Forelimb muscle (tissue), 1 donor: ENCODE results near the gene TMEM128. TPM values are rescaled to one million over a fixed set of nuclear protein-coding genes. Genes with fewer than 3 reads are reported as not detected.
"Not testable (repeated sequence)": the region's sequence is repeated elsewhere in the genome, so short reads cannot be mapped to it uniquely, and the experiment has no call there.

Experiments used
- DNase-seq: peaks from one replicate; pipeline ENCODE4 v3.0.0-alpha.2; 2013; ENCODE audit warnings: low read depth
- polyA plus RNA-seq: library from polyadenylated mRNA; unstranded; fragments of 120-200 nt; gene quantifications from one replicate; pipeline ENCODE4 v1.2.1, GENCODE V29; 2013; ENCODE audit not compliant: insufficient read length

The TMEM128 gene
- polyA plus RNA-seq, 1 donor: 18.6 TPM

DNA sequence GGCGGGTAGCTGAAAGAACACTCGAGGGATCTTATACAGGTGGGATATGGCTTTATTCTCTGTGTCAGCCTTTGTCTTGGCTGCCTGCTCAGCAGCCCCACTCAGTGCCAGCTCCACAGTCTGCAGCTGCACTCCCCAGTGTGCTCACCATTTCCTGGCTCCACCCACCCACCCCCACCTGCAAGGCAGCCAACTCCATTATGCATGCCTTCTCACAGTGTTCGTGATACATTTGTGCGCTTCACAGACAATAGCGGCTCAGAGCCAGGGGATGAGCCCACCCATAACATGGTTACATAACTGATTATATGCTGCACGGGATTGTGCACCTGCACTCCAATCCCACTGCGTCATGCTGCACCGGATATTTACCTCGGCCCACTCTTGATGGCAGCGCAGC, 8.8 kb upstream of the TMEM128 start:
- no peak for DNase-seq

DNA sequence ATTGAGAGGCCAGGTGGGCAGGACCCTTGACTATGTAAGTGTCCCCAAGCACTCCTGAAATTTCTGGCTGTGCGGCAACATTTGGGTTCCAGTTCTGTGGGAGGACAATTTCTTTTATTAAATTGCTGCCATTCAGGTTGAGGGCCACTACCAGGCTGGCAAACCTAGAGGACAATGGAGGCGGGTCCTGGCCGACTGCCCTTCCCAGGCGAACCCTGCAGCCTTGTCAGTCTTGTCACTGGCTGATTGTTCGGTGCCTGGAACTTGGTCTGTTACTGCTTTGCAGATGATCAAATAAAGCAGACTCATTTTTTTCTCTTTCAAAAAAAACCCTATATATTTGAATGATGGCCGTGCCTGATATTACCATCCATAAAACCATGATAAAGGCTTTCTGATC, 6.6 kb upstream of the TMEM128 start:
- DNase-seq: no peak

DNA sequence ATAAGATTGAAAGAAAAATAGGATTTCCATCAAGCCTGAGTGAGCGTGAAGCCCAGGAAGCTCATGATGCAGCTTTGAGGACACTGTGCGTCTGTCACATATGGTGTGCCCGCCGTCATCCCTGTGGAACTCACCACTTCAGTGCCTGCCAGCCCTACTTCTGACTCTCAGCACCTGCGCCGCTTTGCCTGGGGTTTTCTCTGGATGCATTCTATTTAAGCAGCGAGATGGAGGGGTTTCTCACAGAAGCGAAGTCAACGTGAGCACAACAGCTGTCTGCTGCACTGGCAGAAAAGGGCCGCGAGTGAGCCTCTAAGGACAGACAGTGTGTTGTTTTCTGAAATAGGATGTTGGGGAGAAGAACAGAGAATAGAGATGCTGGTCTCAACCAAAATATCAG, 6.2 kb upstream of the TMEM128 start:
- DNase-seq: no peak

DNA sequence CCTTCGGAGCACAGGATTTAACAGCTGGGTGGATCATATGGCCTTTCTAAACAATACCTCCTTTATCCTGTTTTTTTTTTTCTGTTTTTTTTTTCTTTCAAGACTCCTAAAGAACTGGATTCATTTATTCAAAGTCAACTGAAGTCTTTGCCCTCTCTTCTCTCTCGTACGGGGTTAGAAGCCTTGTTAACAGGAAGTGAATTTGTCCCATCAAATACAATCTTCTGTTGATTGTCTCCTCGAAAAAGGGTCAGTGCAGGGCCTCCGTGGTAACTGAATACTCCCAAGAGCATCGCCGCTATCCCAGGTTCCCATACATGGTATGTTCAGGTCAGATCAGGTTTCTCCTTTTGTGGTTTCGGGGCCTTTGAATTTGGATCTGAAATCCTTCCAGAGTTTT, 1.8 kb upstream of the TMEM128 start:
- no peak for DNase-seq

DNA sequence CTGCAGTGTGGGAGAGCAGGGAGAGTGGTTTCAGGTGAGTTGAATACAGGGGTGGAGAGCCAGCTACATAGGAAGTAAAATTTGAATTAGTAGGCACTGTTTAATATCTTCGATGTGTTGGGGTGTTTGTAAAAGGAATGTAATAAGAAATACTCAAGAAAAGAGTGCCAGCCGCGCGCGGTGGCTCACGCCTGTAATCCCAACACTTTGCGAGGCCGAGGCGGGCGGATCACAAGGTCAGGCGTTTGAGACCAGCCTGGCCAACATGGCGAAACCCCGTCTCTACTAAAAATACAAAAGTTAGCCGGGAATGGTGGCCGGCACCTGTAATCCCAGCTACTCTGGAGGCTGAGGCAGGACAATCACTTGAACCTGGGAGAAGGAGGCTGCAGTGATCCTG, 1.3 kb upstream of the TMEM128 start:
- DNase-seq: not testable (repeated sequence)

DNA sequence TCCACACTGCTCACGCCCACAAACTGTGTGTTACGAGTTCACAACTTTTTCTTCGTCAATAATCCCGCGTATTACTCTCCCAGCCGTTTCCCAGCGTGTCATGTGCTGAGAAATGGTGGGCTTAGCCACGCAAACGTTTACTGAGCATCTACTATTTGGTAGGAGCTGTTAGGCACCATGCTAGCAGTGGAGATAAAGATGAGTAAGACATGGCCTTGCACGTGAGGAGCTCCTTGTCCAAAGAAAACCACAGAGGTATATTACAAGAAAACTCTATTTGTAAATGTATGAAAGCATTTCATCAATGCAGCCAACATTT, 821 bp upstream of the TMEM128 start:
- no peak for DNase-seq

DNA sequence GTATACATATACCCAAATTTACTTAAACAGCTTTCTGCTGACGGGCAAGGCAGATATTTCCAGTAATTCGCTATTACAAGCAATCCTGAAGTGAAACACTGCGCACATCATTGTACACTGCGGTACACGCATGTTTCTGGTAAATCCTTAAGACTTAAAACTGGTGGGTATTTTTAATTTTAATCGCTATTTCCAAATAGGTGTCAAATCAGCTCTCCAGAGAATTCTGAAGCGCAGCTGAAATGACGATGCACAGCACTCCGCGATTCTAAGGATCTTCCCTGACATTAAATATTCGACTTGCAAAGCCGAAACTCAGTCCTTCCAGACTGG, 361 bp downstream of the TMEM128 start:
- DNase-seq: no peak

DNA sequence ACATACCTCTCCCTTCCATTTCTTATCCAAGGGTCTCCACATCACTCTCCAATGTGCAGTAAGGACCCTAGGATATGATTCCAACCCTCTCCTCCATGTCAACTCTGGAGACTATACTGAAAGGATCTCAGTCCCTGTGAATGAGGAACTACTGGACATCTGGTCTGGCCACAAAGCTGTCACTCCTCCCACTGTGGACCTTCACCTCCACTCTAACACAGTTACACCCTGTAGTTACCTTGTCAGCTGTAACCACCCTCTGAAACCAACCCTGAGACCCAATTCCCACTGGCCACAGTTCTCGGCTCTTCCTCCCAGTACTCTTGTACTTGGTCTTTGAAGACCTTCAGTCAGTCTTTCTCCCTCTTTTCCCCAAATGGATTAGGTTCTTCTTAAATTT, 2.9 kb downstream of the TMEM128 start:
- no peak for DNase-seq

DNA sequence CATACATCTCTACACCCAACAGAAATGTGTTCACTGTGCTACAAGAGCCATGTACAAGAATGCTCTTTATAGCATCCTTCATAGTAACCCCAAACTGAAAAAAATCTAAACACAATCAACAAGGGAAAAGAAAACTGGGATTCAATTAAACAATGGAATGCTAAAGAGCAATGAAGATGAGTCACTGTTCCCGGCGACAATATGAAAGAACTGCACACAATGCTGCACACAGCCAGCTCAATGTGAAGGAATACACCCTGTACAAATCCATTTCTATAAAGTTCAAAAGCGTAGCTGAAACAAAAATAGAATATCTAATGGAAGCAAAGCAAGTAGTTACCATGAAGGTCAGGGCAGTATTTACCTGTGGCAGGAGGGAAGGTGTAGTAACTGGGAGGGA, 8.5 kb downstream of the TMEM128 start:
- not testable (repeated sequence) for DNase-seq

DNA sequence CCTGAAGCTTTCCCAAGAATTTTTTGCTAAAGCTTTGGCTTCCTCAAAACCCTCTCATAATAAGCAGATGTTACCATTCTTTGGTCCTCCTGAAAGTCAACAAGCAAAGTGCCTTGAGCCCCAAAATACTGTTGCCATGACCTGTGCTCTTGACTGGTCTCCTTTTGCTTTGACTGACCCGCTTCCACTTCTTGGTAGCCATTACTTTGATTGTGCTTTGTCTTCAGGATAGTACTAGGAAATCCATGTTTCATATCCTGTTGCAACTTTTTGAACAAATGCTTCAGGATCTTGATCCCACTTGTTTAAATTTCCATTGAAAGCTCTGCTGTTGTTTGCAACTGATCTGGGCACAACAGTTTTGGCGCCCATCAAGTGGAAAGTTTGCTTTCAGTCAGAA, 14.4 kb downstream of the TMEM128 start:
- DNase-seq: no peak

DNA sequence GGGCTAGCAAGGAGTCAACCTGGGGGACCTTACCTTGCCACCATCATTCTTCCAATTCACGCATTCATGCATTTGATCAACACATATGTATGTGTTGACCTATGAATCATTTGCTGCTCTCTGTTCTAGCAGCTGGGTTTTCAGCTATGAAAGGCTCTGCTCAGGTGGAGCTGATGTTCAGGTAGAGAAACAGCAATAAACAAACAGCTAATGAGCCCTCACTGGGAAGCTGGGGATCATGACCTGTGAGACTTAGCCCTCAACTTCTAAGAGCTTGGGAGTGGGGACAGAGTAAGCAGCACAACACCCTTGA, 19.7 kb downstream of the TMEM128 start:
- no peak for DNase-seq

DNA sequence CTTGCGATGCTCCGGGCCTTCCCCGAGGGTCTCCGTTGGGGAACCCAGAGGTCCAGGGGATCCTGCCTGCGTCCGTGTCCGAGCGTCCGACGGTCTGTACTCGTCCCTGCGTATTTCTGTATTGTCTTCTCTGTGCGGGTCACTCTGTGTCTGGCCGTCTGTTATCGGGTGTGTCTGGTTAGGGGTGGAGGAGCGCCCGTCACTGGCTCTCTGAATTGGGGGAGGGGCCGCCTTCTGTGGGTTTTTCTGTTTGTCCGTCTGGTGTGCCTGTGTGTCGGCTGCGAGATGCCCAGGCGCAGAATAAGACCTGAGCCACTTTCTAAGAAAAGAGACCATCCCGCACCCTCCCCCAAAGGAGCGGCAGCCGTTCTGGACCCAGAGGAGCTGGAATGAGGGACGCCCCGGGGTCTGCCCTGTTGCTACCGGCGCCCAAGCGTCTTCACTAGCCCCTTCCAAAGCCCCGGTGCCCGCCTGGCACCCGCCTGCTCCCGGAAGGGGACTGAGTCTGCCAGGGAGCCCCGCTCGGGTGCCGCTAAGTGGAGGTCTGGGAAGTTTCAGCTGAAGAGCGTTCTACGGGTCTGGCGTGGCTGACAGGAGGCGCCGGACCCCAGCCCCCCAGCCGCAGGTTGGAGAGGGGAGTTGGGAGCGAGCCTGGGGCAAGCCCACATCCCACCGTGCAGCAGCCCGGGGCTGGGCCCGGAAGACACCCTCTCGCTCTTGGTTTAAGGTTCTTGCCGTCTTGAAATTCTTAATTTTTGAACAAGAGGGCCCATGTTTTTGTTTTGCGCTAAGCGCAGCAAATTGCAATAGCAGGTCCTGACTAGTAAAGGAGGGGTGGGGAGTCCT, 20.3 kb downstream of the TMEM128 start:
- DNase-seq: no peak

DNA sequence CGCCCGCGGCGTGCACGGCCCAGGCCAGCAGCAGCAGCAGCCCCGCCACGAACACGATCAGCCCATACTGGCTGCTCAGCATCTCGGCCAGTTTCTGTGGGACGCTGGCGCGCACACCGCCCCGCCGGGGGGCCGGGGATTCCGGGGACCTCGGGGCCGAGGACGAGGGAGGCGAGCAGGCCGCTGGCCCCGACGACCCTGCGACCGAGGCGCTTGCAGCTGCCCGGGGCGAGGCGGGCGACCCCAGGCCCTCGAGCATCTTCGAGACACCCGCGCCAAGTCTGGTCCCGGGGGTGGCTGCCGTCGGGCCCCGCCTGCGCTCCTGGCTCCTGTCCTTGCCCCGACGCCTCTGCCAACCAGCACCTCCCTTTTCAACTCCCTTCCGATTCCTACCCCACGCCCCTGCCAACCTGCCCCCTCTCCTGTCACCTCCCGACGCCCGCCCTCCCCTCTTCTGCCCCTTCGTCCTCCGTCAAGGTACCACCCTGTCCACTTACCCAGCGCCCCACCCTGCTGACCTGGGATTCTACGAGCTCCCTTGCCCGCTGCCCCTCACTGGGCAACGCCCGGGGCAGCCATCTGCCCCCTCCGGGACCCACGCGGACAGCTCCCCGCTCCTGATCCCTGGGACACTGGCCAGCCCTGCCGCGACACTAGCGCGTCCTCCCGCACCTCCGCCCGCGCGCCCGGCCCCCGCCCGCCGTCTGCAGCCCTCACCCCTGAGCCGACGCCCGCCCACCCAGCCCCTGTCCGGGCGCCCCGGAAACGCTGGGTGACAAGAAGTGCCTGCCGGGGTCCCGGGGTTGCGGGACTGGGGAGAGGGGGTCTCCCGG, 21.2 kb downstream of the TMEM128 start, which contains the start of gene OTOP1:
Gene OTOP1, minus strand, starts transcription at position 324 of the 833 bp plus-strand sequence. Its CDS starts 65 bp downstream, at position 259.
- no peak for DNase-seq

DNA sequence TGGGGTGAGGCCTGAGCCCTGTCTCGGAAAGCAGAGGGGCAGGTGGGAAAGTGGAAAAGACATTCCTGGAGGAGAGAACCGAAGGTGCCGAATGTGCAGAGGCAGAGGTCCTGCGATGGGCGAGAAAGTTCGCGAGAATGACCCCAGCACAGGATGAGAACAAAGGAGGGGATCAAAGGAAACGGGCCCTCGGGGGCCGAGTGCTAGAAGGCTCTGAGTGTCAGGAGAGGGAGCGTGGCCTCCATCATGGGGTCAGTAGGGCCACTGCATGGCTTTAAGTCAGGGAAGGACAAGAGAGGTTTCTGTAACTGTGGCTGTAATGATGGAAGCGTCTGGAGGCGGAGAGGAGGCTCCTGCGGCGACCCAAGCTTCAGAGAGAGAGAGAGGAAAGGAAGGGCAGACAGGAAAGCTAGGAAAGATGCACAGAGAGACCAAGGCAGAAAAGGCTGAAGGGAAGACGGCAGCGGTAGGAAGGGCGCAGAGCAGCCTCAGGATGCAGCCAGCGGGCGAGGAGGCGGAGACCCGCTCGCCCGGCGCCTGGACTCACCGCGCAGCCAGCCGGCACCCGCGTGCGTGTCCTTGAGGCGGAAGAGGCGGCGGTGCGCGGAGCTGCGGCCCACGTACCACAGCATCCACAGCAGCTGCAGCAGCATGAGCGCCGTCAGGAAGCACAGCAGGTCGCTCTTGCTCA, 22.0 kb downstream of the TMEM128 start:
- no peak for DNase-seq

DNA sequence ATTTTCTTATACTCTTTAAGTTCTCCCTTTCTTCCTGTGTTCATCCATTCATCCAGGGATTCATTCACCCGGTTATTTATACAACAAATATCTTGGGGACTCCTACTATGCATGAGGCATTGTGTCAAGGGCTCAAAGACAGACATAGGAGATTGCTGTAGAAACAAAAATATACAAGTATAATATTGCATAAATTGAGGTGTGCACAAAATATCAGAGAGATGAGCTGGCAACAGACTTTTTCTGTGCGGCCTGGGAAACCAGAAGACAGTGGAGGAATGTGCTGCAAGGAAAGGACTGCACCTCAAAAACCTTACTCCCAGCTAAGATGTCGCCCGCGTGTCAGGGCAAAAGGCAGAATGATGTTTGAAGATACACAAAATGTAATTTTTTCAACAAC, 30.9 kb downstream of the TMEM128 start:
- DNase-seq: no peak

DNA sequence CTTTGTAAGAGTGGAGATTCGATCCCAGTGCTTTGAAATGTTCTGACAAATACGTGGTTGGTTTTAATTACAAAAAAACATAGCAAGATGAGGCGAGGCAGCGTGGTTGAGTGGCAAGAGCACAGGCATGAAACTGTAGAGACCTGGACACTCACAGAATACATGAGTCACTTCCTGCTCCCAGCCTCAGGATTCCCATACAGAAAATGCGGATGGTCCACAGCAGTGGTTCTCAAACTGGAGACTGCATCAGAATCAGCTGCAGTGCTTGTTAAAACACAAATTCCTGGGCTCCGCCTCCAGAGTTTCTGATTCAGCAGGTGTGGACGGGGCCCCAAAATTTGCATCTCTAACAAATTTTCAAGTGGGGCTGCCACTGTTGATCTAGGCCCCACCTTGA, 31.4 kb downstream of the TMEM128 start:
- DNase-seq: no peak

DNA sequence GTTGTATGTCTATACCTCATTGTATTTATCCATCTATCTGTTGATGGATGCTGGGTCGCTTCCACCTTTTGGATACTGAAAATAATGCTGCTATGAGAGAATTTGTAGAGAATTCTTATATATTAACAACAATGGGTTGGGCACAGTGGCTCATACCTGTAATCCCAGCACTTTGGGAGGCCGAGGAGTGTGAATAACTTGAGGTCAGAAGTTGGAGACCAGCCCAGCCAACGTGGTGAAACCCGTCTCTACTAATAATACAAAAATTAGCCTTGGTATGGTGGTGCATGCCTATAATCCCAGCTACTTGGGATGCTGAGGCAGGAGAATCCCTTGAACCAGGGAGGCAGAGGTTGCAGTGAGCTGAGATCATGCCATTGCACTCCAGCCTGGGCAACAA, 34.3 kb downstream of the TMEM128 start:
- DNase-seq: not testable (repeated sequence)

DNA sequence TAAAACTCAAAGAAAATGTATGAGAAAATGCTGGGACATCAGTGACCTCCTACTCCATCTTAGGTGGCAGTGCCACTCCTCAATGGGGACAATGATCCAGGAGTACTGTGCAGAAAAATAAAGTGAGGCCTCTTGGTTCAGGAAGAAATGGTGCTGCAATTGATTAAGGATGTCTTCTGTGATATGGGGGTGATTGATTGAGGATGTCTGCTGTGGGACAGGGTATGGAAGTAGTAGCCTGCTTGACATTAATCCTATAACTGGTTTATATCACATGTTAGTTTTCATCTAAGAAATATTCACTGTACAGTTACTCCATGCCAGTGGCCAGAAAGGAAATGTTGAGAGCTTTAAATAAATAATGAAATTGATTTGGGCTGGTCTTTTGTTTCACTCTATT, 41.8 kb downstream of the TMEM128 start:
- DNase-seq: no peak

DNA sequence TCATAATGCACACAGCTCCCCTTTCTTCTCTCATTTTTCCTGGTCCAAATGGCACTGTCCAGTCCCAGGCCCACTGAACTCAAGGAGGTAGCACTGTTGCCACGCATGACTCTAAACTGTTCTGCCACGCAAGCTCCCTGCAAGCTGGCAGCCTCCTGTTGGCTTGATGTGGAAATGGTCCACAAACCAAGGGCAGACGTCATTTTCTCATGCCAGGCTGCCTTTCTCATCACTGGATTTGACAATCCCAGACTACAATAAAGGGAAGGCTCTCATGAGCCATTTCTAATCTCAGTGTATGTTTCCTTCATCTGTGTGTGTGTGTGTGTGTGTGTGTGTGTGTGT, 43.6 kb downstream of the TMEM128 start:
- no peak for DNase-seq

DNA sequence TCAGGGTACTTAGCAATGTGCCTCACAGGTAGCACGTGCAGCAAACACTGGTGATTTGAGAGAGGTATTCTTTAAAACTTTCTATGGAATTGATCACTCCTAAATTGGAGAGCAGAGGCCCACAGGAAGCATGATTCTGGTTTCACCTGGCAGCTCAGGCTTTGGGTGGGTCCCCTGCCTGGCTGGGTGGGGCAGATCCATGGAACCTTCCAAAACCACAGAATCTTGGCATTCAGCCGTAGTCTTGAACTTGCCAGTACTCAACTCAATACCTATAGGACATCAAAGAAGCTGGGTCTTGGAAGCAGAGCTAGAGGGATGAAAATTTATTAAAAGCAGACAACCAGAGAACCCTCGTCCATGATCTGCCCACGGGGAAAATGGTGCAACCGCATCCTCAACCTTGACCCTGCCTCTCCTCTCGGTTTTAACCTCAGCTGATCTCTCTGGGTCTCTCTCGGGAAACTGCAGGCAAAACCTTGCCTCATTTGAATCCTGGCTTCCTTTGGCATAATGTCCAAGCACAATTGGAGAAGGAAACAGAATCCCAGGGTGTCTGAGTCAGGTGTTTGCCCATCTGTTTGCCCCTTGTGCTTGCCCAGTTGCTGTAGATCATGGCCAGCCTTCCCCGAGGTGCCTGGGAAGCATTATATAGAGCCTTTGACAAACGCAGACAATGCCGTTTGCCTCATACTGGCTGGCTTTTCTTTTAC, 44.2 kb downstream of the TMEM128 start:
- DNase-seq: no peak

DNA sequence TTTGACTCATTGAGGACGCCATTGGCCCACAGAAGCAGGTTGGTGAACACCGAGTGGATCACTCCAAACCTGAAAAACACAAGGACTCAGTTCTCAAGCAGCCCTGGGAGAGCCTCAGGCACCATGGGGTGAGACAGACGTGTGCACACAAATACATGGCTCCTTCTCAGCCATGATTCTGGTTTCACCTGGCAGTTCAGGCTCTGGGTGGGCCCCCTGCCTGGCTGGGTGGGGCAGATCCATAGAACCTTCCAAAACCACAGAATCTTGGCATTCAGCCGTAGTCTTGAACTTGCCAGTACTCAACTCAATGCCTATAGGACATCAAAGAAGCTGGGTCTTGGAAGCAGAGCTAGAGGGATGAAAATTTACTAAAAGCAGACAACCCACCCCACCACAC, 45.5 kb downstream of the TMEM128 start:
- no peak for DNase-seq

DNA sequence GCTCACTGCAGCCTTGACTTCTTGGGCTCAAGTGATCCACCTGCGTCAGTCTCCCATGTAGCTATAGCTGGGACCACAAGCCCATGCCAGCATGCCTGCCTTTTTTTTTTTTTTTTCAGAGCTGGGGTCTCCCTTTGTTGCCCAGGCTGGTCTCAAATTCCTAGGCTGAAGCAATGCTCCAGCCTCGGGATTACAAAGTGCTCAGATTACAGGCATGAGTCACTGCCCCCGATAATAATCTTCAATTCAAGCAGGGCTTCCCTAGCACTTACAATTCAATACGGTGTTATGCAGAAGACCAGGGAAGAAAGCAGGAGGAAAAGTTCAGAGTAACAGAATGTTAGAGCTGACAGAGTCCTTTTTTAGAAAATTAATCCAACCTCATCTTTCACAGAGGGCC, 47.4 kb downstream of the TMEM128 start:
- DNase-seq: no peak
